Cardiac muscle cell (in vitro differentiated cells and primary cell): ENCODE data around the gene AP3D1. TPM values are rescaled to one million over a fixed set of nuclear protein-coding genes. Genes with fewer than 3 reads are reported as not detected.
"Not testable (repeated sequence)": the region's sequence is repeated elsewhere in the genome, so short reads cannot be mapped to it uniquely, and the experiment has no call there.

Experiments
- DNase-seq, 2 donors: peaks; one replicate each; pipeline versions ENCODE4 v3.0.0 to v3.0.0-alpha.2; 2010 to 2017; ENCODE audit warnings: low read depth in 1 of 2, low spot score in 1 of 2
- H3K27ac ChIP-seq: fragments of 200-600 bp; sonication (generic); 2 replicates; pipeline ENCODE4 v1.5.1; 2016
- H3K27me3 ChIP-seq: fragments of 200-600 bp; sonication (generic); 2 replicates; pipeline ENCODE4 v1.6.0; 2016; ENCODE audit warnings: control low read depth
- H3K36me3 ChIP-seq: fragments of 200-600 bp; sonication (generic); 2 replicates; pipeline ENCODE4 v1.5.1; 2016; ENCODE audit warnings: control low read depth
- H3K4me1 ChIP-seq: fragments of 200-600 bp; sonication (generic); 2 replicates; pipeline ENCODE4 v1.8.1; 2017; ENCODE audit warnings: low read depth, mild to moderate bottlenecking, mixed run types
- H3K4me3 ChIP-seq: fragments of 200-600 bp; sonication (generic); 2 replicates; pipeline ENCODE4 v1.5.1; 2016; ENCODE audit warnings: mild to moderate bottlenecking
- H3K9me3 ChIP-seq: fragments of 200-600 bp; sonication (generic); 2 replicates; pipeline ENCODE4 v1.5.1; 2017; ENCODE audit warnings: low read depth, mild to moderate bottlenecking, control low read depth
- CTCF ChIP-seq: IDR thresholded peaks from 2 replicates; pipeline ENCODE4 v1.5.1; 2012; ENCODE audit warnings: low read depth, mild to moderate bottlenecking, low read length
- polyA plus RNA-seq: library from polyadenylated mRNA; unstranded; fragments of >200 nt; fragmentation: Nextera tagmentation; extraction: Ambion mirVana; gene quantifications from 2 replicates; pipeline ENCODE4 v1.2.1, GENCODE V29; 2016
- total RNA-seq: library from RNA; depleted of rRNA; stranded (reverse); fragments of >200 nt; gene quantifications from 2 replicates; pipeline ENCODE4 v1.2.3, GENCODE V29; 2016

AP3D1 gene
- total and polyA plus RNA-seq, 2 experiments from 2014 or later = 115 to 125 TPM

DNA sequence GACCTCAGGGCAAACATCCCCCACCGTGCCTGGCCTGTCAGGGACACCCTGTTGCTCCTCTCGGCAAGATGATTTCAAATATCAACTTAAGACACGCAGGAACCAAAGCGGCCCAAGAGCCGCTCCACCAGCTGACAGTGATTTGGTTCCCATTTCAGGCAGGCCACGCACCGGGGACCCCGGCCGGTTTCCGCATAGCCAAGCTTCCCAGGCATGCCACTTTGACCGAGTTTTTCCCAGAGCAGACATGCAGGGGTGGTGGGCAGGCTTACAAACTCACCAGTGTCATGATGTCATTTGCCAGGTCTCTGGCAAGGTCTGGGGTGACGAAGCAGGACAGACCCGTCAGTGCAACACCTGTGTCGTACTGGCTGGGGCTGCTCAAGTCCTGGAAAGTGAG lies 19.2 kb downstream of the AP3D1 start:
- Histone ChIP-seq H3K27ac (no peak overlapping the region), H3K9me3 (no peaks in the 10 kb centered on the region), H3K4me1 (no peaks in the 10 kb centered on the region), H3K27me3 (no peaks in the 10 kb centered on the region), H3K4me3 (no peak overlapping the region), H3K36me3 (peaks cover 10% of the 10 kb centered on the region)
- TF ChIP-seq CTCF = no peak
- no peak for DNase-seq

GRCh38 chr19:2131012-2131975 lies 20.1 kb downstream of the AP3D1 start:
- DNase-seq, H3K4me1 ChIP-seq, H3K9me3 ChIP-seq, H3K27me3 ChIP-seq, H3K27ac ChIP-seq, H3K4me3 ChIP-seq: not testable (repeated sequence)
- peaks cover 11% of the 10 kb centered on the region for H3K36me3 ChIP-seq

GRCh38 chr19:2129892-2130770 lies 21.2 kb downstream of the AP3D1 start:
- Histone ChIP-seq H3K4me1 (no peaks in the 10 kb centered on the region), H3K4me3 (no peak overlapping the region), H3K36me3 (peaks cover 15% of the 10 kb centered on the region), H3K27ac (no peak overlapping the region), H3K9me3 (no peaks in the 10 kb centered on the region), H3K27me3 (no peaks in the 10 kb centered on the region)
- no peak for DNase-seq
- no peak for TF ChIP-seq CTCF

GRCh38 chr19:2129486-2129885 lies 21.9 kb downstream of the AP3D1 start:
- H3K4me3 ChIP-seq = no peak overlapping the region
- no peak for DNase-seq
- H3K36me3 ChIP-seq = peaks cover 15% of the 10 kb centered on the region
- no peaks in the 10 kb centered on the region for H3K9me3 ChIP-seq
- H3K27me3 ChIP-seq = no peaks in the 10 kb centered on the region
- H3K27ac ChIP-seq = no peak overlapping the region
- H3K4me1 ChIP-seq = no peaks in the 10 kb centered on the region
- no peak for TF ChIP-seq CTCF

DNA sequence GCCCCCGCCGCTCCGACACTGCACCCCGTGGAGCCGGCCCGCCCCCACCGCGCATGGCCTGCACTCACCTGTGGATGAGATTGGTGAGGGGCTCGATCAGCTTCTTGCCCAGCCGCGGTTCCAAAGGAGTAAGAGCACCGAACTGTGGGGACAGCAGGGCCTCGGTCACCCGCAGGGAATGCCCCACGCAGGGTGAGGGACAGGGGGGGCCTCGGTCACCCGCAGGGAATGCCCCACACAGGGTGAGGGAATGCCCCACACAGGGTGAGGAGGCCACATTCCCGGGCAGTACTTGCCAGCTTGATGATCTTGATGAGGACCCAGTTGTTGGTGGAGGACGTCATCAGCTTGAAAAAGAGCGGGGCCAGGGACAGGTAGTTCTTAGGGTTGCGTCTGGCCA lies 22.3 kb downstream of the AP3D1 start:
- Histone ChIP-seq H3K27ac (no peak overlapping the region), H3K4me3 (no peak overlapping the region), H3K36me3 (peaks cover 15% of the 10 kb centered on the region), H3K4me1 (no peaks in the 10 kb centered on the region), H3K27me3 (no peaks in the 10 kb centered on the region), H3K9me3 (no peaks in the 10 kb centered on the region)
- TF ChIP-seq CTCF = no peak
- no peak for DNase-seq

GRCh38 chr19:2128252-2128651 lies 23.1 kb downstream of the AP3D1 start:
- not testable (repeated sequence) for H3K27me3 ChIP-seq, H3K4me3 ChIP-seq, DNase-seq, H3K4me1 ChIP-seq, H3K27ac ChIP-seq, H3K9me3 ChIP-seq
- peaks cover 18% of the 10 kb centered on the region for H3K36me3 ChIP-seq
